Fibroblast of peridontal ligament (primary cell): Measurements from ENCODE around the gene SRPK3.

Experiments
- DNase-seq: peaks from one replicate; pipeline ENCODE4 v3.0.0-alpha.2; 2010; ENCODE audit errors: extremely low read depth

Gene SRPK3

DNA sequence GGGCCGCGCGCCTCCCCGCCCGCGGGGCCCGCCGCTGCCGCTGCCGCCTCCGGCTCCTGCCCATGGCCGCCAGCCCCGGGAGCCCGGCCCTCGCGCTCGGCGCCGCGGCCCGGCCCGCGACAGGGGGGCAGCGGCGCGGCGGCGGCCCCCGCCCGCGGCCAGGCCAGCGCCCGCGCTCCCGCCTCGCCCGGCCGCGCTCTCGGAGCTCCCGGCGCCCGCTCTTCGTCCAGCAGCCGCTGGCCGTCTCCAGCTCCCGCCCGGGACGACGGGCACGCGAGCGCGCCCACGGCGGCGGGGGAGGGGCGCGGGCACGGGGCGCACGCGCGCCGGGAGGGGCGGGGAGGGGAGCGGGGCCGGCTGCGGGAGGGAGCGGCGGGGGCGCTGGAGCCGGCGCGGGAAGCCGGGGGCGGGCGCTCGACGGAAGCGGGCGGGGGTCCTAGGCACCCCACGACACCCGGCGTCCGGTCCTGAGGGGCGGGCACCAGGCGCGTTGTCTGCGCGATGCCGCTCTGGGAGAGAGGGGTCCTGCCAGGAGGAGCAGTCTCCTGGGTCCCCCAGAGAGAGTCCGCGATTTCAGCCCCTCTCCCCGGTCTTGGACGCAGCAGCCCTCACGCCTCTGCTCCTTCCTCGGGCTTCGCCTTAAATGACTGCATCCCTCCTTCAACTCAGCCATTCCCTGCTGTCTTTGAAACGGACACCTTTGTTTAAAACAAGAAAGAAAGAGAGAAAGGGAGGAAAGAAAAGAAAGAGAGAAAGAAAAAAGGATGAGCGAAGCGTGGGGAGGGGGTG, 50.0 kb downstream of the SRPK3 start:
- DNase-seq: no peak

DNA sequence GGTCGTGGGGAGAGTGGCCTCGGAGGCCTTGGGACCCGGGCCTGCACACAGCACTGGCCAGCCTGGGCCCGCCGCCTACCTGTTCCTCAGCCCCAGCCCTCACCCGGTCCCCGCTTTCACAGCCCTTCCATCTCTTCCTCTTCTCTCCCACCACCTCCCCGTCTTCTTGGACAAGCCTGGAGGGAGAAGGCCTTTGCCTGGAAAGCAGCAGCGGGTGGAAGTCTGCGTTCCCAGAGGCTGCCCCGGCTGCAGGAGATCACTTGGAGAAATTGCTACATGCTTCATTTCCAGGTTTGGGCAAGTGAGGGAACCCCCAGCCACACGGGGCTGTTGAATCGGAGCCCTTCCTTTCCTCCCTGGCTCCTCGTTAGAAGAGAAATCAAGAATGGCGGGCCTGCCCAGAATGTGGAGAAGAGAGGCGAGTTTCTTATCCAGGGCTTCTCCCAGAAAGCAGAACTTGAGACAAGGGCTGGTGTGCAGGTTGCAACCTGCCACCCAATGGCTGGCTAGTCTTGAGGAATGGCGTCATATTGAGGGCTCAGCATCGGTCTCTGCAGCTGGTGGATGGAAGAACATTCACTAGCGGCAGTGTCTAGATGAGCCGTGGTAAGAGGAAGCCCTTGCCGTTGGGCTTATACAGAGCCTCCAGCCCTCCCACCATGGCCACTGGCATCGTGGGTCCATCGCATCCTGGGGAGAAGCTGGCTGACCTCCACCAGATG, 50.7 kb downstream of the SRPK3 start:
- no peak for DNase-seq

DNA sequence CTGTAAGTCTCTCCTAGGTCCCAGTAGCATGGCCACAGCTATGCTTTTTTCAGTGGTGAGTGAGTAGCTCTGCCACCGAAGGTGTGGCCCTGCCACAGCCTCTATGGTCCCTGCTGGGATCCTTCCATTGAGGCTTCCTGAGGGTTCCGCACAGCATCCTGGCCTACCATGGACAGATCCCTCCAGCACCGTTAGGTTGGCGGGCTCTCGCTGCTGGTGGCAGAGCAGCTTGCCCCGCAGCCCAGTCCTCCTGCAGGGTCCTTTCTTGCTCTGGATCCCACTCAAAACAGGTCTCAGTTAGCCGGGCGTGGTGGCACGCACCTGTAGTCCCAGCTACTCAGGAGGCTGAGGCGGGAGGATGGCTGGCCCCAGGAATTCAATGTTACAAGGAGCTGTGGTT, 51.9 kb downstream of the SRPK3 start:
- no peak for DNase-seq
